Measurements from ENCODE around the gene GRM4. TPM values are rescaled to one million over a fixed set of nuclear protein-coding genes. Genes with fewer than 3 reads are reported as not detected.

Gene GRM4
- total RNA-seq, 1 experiment from 2014 or later, result 5.6 TPM

DNA sequence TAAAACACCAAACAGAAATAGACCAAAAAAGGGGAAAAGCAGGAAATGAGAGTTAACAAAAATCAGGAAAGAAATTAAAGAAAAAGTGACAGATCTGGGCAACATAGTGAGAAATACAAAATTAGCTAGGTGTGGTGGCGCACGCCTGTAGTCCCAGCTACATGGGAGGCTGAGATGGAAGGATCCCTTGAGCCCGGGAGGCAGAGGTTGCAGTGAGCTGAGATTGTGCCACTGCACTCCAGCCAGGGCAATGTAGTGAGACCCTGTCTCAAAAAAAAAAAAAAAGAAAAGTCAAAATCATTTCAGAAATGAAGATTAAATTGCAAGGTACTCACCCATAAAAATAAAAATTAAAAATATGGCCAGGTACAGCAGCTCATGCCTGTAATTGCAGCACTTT lies 13.0 kb upstream of the GRM4 start:
- Mint-ChIP-seq H3K9me3 (peaks cover 15 to 20% of the 10 kb centered on the region in 2 experiments), H3K4me1 (peaks cover 9 to 10% of the 10 kb centered on the region in 2 experiments; a peak in 3 of 4 replicates), H3K27me3 (ENCODE audit: low read depth) (peaks cover 37% of the 10 kb centered on the region), H3K27ac (no peak overlapping the region; a peak in 1 of 7 replicates), H3K36me3 (ENCODE audit: insufficient read depth in 1 of 3, low read depth in 3 of 3) (peaks cover 0 to 5% (median 3%) of the 10 kb centered on the region in 3 experiments; a peak in 5 of 7 replicates), H3K4me3 (no peak overlapping the region)
- Histone ChIP-seq H3K9ac (ENCODE audit: extremely low read depth, insufficient read length, low read length) (no peak overlapping the region), H3K23me2 (ENCODE audit: insufficient read length, low read depth, low read length, poor library complexity, severe bottlenecking) (peaks cover 4% of the 10 kb centered on the region), H4K8ac (replicated peaks; ENCODE audit: insufficient read length, low read depth, low read length) (no peak overlapping the region), H4K91ac (ENCODE audit: insufficient read length, low read depth, low read length) (no peak overlapping the region), H3K56ac (ENCODE audit: insufficient read length, low read depth, low read length) (no peak overlapping the region), H3K4ac (ENCODE audit: low read depth, low read length) (no peak overlapping the region), H2AK5ac (ENCODE audit: insufficient read length, low read length) (no peak overlapping the region), H2BK15ac (ENCODE audit: low read depth, low read length) (no peak overlapping the region), H3K23ac (ENCODE audit: insufficient read length, low read depth, low read length) (no peak overlapping the region), H2BK120ac (ENCODE audit: low read depth, low read length, poor library complexity, severe bottlenecking) (no peak overlapping the region), H2BK20ac (ENCODE audit: low read depth, low read length, poor library complexity, severe bottlenecking) (no peak overlapping the region), H4K20me1 (ENCODE audit: control insufficient read depth, insufficient read depth, insufficient read length) (no peaks in the 10 kb centered on the region), H4K5ac (ENCODE audit: insufficient read length, low read depth, low read length) (no peak overlapping the region), H3K27me3 (ENCODE audit: insufficient read depth, low read length) (peaks cover 6% of the 10 kb centered on the region; the same call in 1 of the 2 replicates), H2BK12ac (ENCODE audit: insufficient read length, low read depth, low read length) (no peak overlapping the region), H3K18ac (ENCODE audit: insufficient read length, low read depth, low read length) (no peak overlapping the region), H3K9me3 (ENCODE audit: control insufficient read depth, low read depth, low read length) (no peaks in the 10 kb centered on the region), H3T11ph (ENCODE audit: low read length) (no peak overlapping the region), H3K79me1 (ENCODE audit: insufficient read depth, low read depth, low read length, poor library complexity, severe bottlenecking) (no peaks in the 10 kb centered on the region), H3K79me2 (ENCODE audit: insufficient read depth, low read length) (no peaks in the 10 kb centered on the region), H3K14ac (ENCODE audit: insufficient read depth, low read length) (no peak overlapping the region), H2BK5ac (ENCODE audit: insufficient read length, low read length) (no peak overlapping the region), H2AFZ (ENCODE audit: low read length) (no peak overlapping the region), H3K27ac (ENCODE audit: insufficient read length, low read depth, low read length) (no peak overlapping the region), H3K4me2 (ENCODE audit: insufficient read depth, insufficient read length, low read length) (no peak overlapping the region), H3K4me1 (ENCODE audit: insufficient read depth, low read length) (no peaks in the 10 kb centered on the region)
- no peak for DNase-seq
- WGBS (ENCODE audit: extremely low coverage, insufficient read length, low lambda C conversion rate), result no CpG with 5 or more reads among the region's 3 CpGs
- TF ChIP-seq, protein P1, sequence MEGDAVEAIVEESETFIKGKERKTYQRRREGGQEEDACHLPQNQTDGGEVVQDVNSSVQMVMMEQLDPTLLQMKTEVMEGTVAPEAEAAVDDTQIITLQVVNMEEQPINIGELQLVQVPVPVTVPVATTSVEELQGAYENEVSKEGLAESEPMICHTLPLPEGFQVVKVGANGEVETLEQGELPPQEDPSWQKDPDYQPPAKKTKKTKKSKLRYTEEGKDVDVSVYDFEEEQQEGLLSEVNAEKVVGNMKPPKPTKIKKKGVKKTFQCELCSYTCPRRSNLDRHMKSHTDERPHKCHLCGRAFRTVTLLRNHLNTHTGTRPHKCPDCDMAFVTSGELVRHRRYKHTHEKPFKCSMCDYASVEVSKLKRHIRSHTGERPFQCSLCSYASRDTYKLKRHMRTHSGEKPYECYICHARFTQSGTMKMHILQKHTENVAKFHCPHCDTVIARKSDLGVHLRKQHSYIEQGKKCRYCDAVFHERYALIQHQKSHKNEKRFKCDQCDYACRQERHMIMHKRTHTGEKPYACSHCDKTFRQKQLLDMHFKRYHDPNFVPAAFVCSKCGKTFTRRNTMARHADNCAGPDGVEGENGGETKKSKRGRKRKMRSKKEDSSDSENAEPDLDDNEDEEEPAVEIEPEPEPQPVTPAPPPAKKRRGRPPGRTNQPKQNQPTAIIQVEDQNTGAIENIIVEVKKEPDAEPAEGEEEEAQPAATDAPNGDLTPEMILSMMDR (conservative IDR thresholded peaks at IDR 0.05), result no peak

All from H9 (cell line).